ENCODE measurements around the gene PACS2. TPM values are rescaled to one million over a fixed set of nuclear protein-coding genes. Genes with fewer than 3 reads are reported as not detected.

Gene PACS2
- total RNA-seq, 1 experiment from 2014 or later, result 55.2 TPM

- ChIA-PET CTCF (interaction anchor here (0.7 kb wide), 1 partner anchor 74 kb away, joined by 12 read pairs; no protein-coding TSS in a partner anchor), POLR2A (no interaction called here)
- Histone ChIP-seq H3K4me1 (ENCODE audit: control insufficient read depth, insufficient read depth, low read length) (peaks cover 3% of the 10 kb centered on the region; the same call in 1 of the 2 replicates), H3K27ac (ENCODE audit: low read length) (peak overlapping the region; percentile 74), H3K9me3 (ENCODE audit: control insufficient read depth, insufficient read depth, low read depth, low read length) (no peaks in the 10 kb centered on the region), H3K27me3 (ENCODE audit: control insufficient read depth, insufficient read depth, low read length) (no peaks in the 10 kb centered on the region), H3K36me3 (ENCODE audit: control insufficient read depth, insufficient read depth, low read length) (no peaks in the 10 kb centered on the region; the same call in 1 of the 2 replicates), H3K4me3 (ENCODE audit: low read depth in 2 of 2, low read length in 2 of 2) (peak overlapping the region; percentile 65 to 66)
- BruUV-seq (replicated peaks), result no TSS peak
- in situ Hi-C loops (cut with HindIII; ENCODE audit: low pct_unique_long_range_greater_than_20kb, low sequenced_read_pairs), result no loop called here
- DNase-seq (ENCODE audit: low read depth, low spot score) (no peak), ATAC-seq (peak; percentile 54)
- intact Hi-C loops (cut with micrococcal nuclease; ENCODE audit: unreplicated experiment), result no loop called here
- TF ChIP-seq TCF7L2 (IDR thresholded peaks at IDR 0.05; ENCODE audit: low read depth, low read length), result no peak
- no peak for TF ChIP-seq POLR2AphosphoS5 (IDR thresholded peaks at IDR 0.05; ENCODE audit: low read depth, low read length)
- TF ChIP-seq REST (IDR thresholded peaks at IDR 0.05; ENCODE audit: insufficient read depth in 1 of 2, low read depth in 2 of 2, low read length in 1 of 2), result no peak
- no peak for TF ChIP-seq CTCF (IDR thresholded peaks at IDR 0.05)
- TF ChIP-seq SIN3A (IDR thresholded peaks at IDR 0.05; ENCODE audit: borderline replicate concordance, insufficient read depth, low read depth, low read length), result no peak
Observed at GRCh38 chr14:105398726-105399465, 84.3 kb downstream of the PACS2 start.

- intact Hi-C loops (cut with micrococcal nuclease; ENCODE audit: unreplicated experiment), result no loop called here
- CTCF ChIA-PET, result interaction anchor here (0.7 kb wide), 1 partner anchor 74 kb away, joined by 12 read pairs; no protein-coding TSS in a partner anchor
- TSS peak; percentile 82 for BruUV-seq (replicated peaks)
Observed at GRCh38 chr14:105399466-105399775, 84.9 kb downstream of the PACS2 start.

More at GRCh38 chr14:105399466-105399775, 84.9 kb downstream of the PACS2 start:
- ATAC-seq (no peak), DNase-seq (ENCODE audit: low read depth, low spot score) (no peak)
- H3K9me3 ChIP-seq (ENCODE audit: control insufficient read depth, insufficient read depth, low read depth, low read length), result no peaks in the 10 kb centered on the region
- H3K4me1 ChIP-seq (ENCODE audit: control insufficient read depth, insufficient read depth, low read length), result peaks cover 3% of the 10 kb centered on the region; the same call in 1 of the 2 replicates
- POLR2A ChIA-PET, result no interaction called here
- in situ Hi-C loops (cut with HindIII; ENCODE audit: low pct_unique_long_range_greater_than_20kb, low sequenced_read_pairs), result no loop called here
- H3K36me3 ChIP-seq (ENCODE audit: control insufficient read depth, insufficient read depth, low read length), result no peaks in the 10 kb centered on the region; the same call in 1 of the 2 replicates
- TF ChIP-seq REST (IDR thresholded peaks at IDR 0.05; ENCODE audit: insufficient read depth in 1 of 2, low read depth in 2 of 2, low read length in 1 of 2) (no peak), TCF7L2 (IDR thresholded peaks at IDR 0.05; ENCODE audit: low read depth, low read length) (no peak), SIN3A (IDR thresholded peaks at IDR 0.05; ENCODE audit: borderline replicate concordance, insufficient read depth, low read depth, low read length) (no peak), POLR2AphosphoS5 (IDR thresholded peaks at IDR 0.05; ENCODE audit: low read depth, low read length) (no peak), CTCF (IDR thresholded peaks at IDR 0.05) (no peak)
- H3K27ac ChIP-seq (ENCODE audit: low read length), result peak overlapping the region; percentile 74; the same call in 1 of the 2 replicates
- H3K4me3 ChIP-seq (ENCODE audit: low read depth in 2 of 2, low read length in 2 of 2), result peak overlapping the region; percentile 65 to 66
- H3K27me3 ChIP-seq (ENCODE audit: control insufficient read depth, insufficient read depth, low read length), result no peaks in the 10 kb centered on the region
